Measurements from ENCODE around the gene EN1.

- TF ChIP-seq CTCF (conservative IDR thresholded peaks at IDR 0.05; ENCODE audit: low read length) (no peak), EZH2phosphoT487 (IDR thresholded peaks at IDR 0.05; ENCODE audit: borderline replicate concordance, low read depth, low read length) (no peak)
Measured at GRCh38 chr2:118878531-118879149, 31.2 kb upstream of the EN1 start.

Measured in OCI-LY7 (cell line).